Sigmoid colon (tissue), 7 donors: ENCODE results near the gene IL12B. TPM values are rescaled to one million over a fixed set of nuclear protein-coding genes. Genes with fewer than 3 reads are reported as not detected.
"Not testable (repeated sequence)": the region's sequence is repeated elsewhere in the genome, so short reads cannot be mapped to it uniquely, and the experiment has no call there.

Experiments
- DNase-seq: peaks from one replicate; pipeline ENCODE4 v3.0.0-alpha.2; 2019
- H3K27ac ChIP-seq, 4 donors: fragments of 200-600 bp; sonication (generic); one replicate each; pipeline ENCODE4 v1.5.1; 2016 to 2019; ENCODE audit warnings: mild to moderate bottlenecking in 1 of 4
- H3K27me3 ChIP-seq, 3 donors: fragments of 200-600 bp; sonication (generic); one replicate each; pipeline ENCODE4 v1.5.1; 2019; ENCODE audit warnings: mild to moderate bottlenecking in 1 of 3
- H3K36me3 ChIP-seq, 4 donors: fragments of 200-600 bp; sonication (generic); one replicate each; pipeline ENCODE4 v1.5.1; 2016 to 2019
- H3K4me1 ChIP-seq, 4 donors: fragments of 200-600 bp; sonication (generic); one replicate each; pipeline ENCODE4 v1.5.1; 2017 to 2019
- H3K4me3 ChIP-seq, 4 donors: fragments of 200-600 bp; sonication (generic); one replicate each; pipeline ENCODE4 v1.5.1; 2017 to 2019; ENCODE audit warnings: mild to moderate bottlenecking in 2 of 4, moderate library complexity in 1 of 4
- H3K9me3 ChIP-seq, 4 donors: fragments of 200-600 bp in 3 of 4; sonication (generic) in 3 of 4; one replicate each; pipeline versions ENCODE4 v1.5.1 to v1.6.1; 2013 to 2019
- CTCF ChIP-seq, 4 experiments: fragments of 450-650 bp in 3 of 4; fragments of 200-600 bp in 1 of 4; IDR thresholded peaks; one replicate each; pipeline ENCODE4 v1.5.1; 2016 to 2019; ENCODE audit warnings: antibody characterized with exemption in 4 of 4, mild to moderate bottlenecking in 3 of 4, moderate library complexity in 2 of 4
- EP300 ChIP-seq, 4 donors: sonication (generic); formaldehyde crosslinking; IDR thresholded peaks; one replicate each; pipeline ENCODE4 v1.6.1; 2017; ENCODE audit warnings: antibody characterized with exemption in 4 of 4
- POLR2A ChIP-seq, 2 donors: fragments of 450-650 bp; IDR thresholded peaks; one replicate each; pipeline ENCODE4 v1.6.1; 2016; ENCODE audit warnings: antibody characterized with exemption in 2 of 2, mild to moderate bottlenecking in 2 of 2, moderate library complexity in 2 of 2
- POLR2AphosphoS5 ChIP-seq, 4 donors: sonication (generic); formaldehyde crosslinking; IDR thresholded peaks; one replicate each; pipeline ENCODE4 v1.6.1; 2017; ENCODE audit warnings: antibody characterized with exemption in 4 of 4
- WGBS, 2 donors: extraction: QIAGEN DNeasy Blood & Tissue Kit; methylation state at CpG; one replicate each; pipeline ENCODE4 v1.1.7; 2013; 5-methylcytosine and 5-hydroxymethylcytosine counted together
- intact Hi-C: fragments of 100-400 bp; cut with DNase I; formaldehyde crosslinking; loops from one replicate; pipeline ENCODE4 v1.15.1; 2023
- polyA plus RNA-seq, 3 donors: library from polyadenylated mRNA; stranded (reverse); fragments of 200-250 nt; gene quantifications; one replicate each; pipeline ENCODE4 v1.2.3, GENCODE V29; 2013
- total RNA-seq, 4 donors: library from RNA; depleted of rRNA; stranded (reverse); fragments of >200 nt; gene quantifications; one replicate each; pipeline ENCODE4 v1.1.0, GENCODE V29; 2016
- donor health status: healthy with polysubstance abuse.
- donor health status: Bipolar disorder and iron deficiency.
- donor health status: healthy.

Gene IL12B
- total and polyA plus RNA-seq, 7 donors: not detected

DNA sequence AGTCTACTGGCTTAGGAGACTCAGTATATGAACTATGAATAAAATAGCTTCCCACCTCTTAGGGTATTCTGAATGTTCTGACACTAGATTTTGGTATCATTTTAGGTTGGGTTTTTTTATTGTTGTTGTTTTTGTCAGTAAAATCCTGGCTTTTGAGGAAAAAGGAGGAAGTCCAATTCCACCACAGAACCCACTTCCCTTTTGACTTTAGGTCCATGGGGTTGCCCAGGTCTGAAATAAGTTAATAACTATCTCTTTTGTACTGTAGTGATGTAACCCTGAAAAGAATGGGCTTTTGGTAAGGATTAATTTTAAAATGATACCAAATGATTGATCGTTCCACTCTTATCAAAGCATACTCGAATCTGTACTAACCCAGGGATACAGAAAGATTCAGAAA, 29.1 kb upstream of the IL12B start:
- H3K27ac ChIP-seq: no peak overlapping the region
- no peaks in the 10 kb centered on the region for H3K36me3 ChIP-seq
- DNase-seq: no peak
- WGBS, 2 donors: 75 to 87% methylated on average over 2 of the region's 2 CpGs
- intact Hi-C loops: no loop called here
- H3K9me3 ChIP-seq: no peaks in the 10 kb centered on the region
- no peak for TF ChIP-seq POLR2A (IDR thresholded peaks at IDR 0.05)
- no peak for TF ChIP-seq POLR2AphosphoS5 (IDR thresholded peaks at IDR 0.05)
- no peak for TF ChIP-seq CTCF (IDR thresholded peaks at IDR 0.05)
- TF ChIP-seq EP300 (IDR thresholded peaks at IDR 0.05): no peak
- H3K4me1 ChIP-seq: no peaks in the 10 kb centered on the region
- H3K4me3 ChIP-seq: no peak overlapping the region
- no peaks in the 10 kb centered on the region for H3K27me3 ChIP-seq

DNA sequence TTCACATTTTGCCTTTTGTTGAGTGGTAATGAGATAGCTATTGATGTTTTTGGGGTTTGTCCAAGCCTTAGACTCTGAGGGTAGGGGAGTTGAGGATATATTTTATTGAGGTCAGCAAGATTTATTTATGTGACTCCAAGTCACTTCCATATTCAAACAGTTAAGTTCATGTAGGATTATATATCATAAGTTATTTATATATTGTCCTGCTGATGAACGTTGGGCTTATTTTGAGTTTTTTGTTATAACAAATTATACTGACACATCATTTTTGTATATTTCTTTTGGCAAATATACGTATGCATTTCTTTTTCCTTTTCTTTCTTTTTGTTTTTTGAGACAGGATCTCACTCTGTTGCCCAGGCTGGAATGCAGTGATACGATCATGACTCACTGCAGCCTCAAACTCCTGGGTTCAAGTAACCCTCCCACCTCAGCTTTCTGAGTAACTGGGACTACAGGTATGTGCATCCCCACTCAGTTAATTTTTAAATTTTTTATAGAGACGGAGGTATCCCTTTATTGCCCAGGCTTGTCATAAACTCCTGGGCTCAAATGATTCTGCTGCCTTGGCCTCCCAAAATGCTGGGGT, 23.5 kb upstream of the IL12B start:
- Histone ChIP-seq H3K9me3 (no peaks in the 10 kb centered on the region), H3K4me1 (no peaks in the 10 kb centered on the region), H3K27me3 (no peaks in the 10 kb centered on the region), H3K36me3 (no peaks in the 10 kb centered on the region), H3K27ac (no peak overlapping the region), H3K4me3 (no peak overlapping the region)
- TF ChIP-seq POLR2A (IDR thresholded peaks at IDR 0.05): no peak
- no peak for TF ChIP-seq POLR2AphosphoS5 (IDR thresholded peaks at IDR 0.05)
- TF ChIP-seq EP300 (IDR thresholded peaks at IDR 0.05): no peak
- TF ChIP-seq CTCF (IDR thresholded peaks at IDR 0.05): no peak
- WGBS, 2 donors: 45 to 73% methylated on average over 4 of the region's 4 CpGs
- no peak for DNase-seq
- intact Hi-C loops: no loop called here

GRCh38 chr5:159350644-159351043, 20.4 kb upstream of the IL12B start:
- H3K9me3 ChIP-seq, H3K36me3 ChIP-seq, H3K27ac ChIP-seq, DNase-seq, intact Hi-C loops, H3K4me3 ChIP-seq, H3K27me3 ChIP-seq, H3K4me1 ChIP-seq: not testable (repeated sequence)

- 58 to 76% methylated on average over 2 of the region's 2 CpGs for WGBS, 2 donors
- H3K27me3 ChIP-seq, H3K27ac ChIP-seq, H3K4me3 ChIP-seq, H3K9me3 ChIP-seq, H3K4me1 ChIP-seq, H3K36me3 ChIP-seq, DNase-seq, intact Hi-C loops: not testable (repeated sequence)
Observed at GRCh38 chr5:159350216-159350615, 19.9 kb upstream of the IL12B start.

- no peaks in the 10 kb centered on the region for H3K27me3 ChIP-seq
- no peak for TF ChIP-seq POLR2AphosphoS5 (IDR thresholded peaks at IDR 0.05)
- no peak for TF ChIP-seq EP300 (IDR thresholded peaks at IDR 0.05)
- no peak for TF ChIP-seq CTCF (IDR thresholded peaks at IDR 0.05)
- no peak for TF ChIP-seq POLR2A (IDR thresholded peaks at IDR 0.05)
- no peaks in the 10 kb centered on the region for H3K36me3 ChIP-seq
- WGBS, 2 donors: 92% methylated on average over 4 of the region's 4 CpGs
- H3K27ac ChIP-seq: no peak overlapping the region
- H3K4me1 ChIP-seq: no peaks in the 10 kb centered on the region
- H3K4me3 ChIP-seq: no peak overlapping the region
- intact Hi-C loops: no loop called here
- DNase-seq: no peak
- no peaks in the 10 kb centered on the region for H3K9me3 ChIP-seq
Observed at GRCh38 chr5:159345861-159346260, 15.6 kb upstream of the IL12B start.

DNA sequence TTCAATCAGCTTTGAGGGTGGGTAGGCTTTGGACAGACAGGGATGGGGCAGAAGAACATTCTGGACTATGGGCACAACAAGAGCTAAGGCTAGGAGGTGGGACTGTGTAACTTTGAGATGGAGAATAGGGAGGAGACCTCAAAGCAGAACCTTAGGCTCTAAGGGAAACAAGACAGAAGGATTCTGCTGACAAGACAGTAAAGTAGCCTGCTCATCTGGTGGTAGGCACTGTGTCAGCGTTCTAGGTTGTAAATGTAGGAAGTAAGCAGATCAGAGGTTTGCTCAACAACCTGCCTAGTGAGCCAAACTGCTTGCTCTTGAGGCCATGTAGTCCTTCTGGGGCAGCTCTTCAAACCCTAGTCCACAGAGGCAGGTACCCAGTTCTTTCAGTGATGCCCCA, 15.0 kb upstream of the IL12B start:
- DNase-seq: no peak
- Histone ChIP-seq H3K4me1 (no peaks in the 10 kb centered on the region), H3K9me3 (no peaks in the 10 kb centered on the region), H3K4me3 (no peak overlapping the region), H3K27me3 (no peaks in the 10 kb centered on the region), H3K36me3 (no peaks in the 10 kb centered on the region), H3K27ac (no peak overlapping the region)
- WGBS, 2 donors: 0% methylated on average over 1 of the region's 1 CpG
- intact Hi-C loops: no loop called here
- TF ChIP-seq POLR2AphosphoS5 (IDR thresholded peaks at IDR 0.05) (peak in 1 of 4 donors; percentile 13), CTCF (IDR thresholded peaks at IDR 0.05) (no peak)
